HepG2 (cell line): ENCODE measurements around the gene NCOA6. TPM values are rescaled to one million over a fixed set of nuclear protein-coding genes. Genes with fewer than 3 reads are reported as not detected.

ENCODE experiments used
- ATF1 ChIP-seq: IDR thresholded peaks from 2 replicates; pipeline ENCODE4 v1.6.1; 2016; ENCODE audit warnings: mild to moderate bottlenecking, control low read depth
- CEBPG ChIP-seq: IDR thresholded peaks from 2 replicates; pipeline ENCODE4 v1.6.1; 2016
- KLF12 ChIP-seq: sonication (generic); formaldehyde crosslinking; IDR thresholded peaks from 2 replicates; pipeline ENCODE4 v1.4.0; 2020; ENCODE audit warnings: missing genetic modification reagents, borderline replicate concordance
- MED13 ChIP-seq: sonication (generic); formaldehyde crosslinking; IDR thresholded peaks from 2 replicates; pipeline ENCODE4 v1.5.0; 2020; ENCODE audit warnings: missing genetic modification reagents
- MLLT10 ChIP-seq: sonication (generic); formaldehyde crosslinking; IDR thresholded peaks from 2 replicates; pipeline ENCODE4 v1.4.0; 2020; ENCODE audit warnings: missing genetic modification reagents
- PRPF4 ChIP-seq: fragments of 200-400 bp; formaldehyde crosslinking; IDR thresholded peaks from 2 replicates; pipeline ENCODE4 v1.6.1; 2016; ENCODE audit warnings: low read length, low read depth; ENCODE audit not compliant: poor library complexity, severe bottlenecking
- ZBTB20 ChIP-seq: sonication (generic); formaldehyde crosslinking; IDR thresholded peaks from 2 replicates; pipeline ENCODE4 v1.8.1; 2023; ENCODE audit warnings: missing genetic modification reagents, low read depth, mild to moderate bottlenecking, borderline replicate concordance
- ZBTB21 ChIP-seq: sonication (generic); formaldehyde crosslinking; IDR thresholded peaks from 2 replicates; pipeline ENCODE4 v1.4.0; 2020; ENCODE audit warnings: missing genetic modification reagents
- ZKSCAN5 ChIP-seq: sonication (generic); formaldehyde crosslinking; IDR thresholded peaks from 2 replicates; pipeline ENCODE4 v1.5.1; 2020; ENCODE audit warnings: mild to moderate bottlenecking, missing genetic modification reagents
- ZMYM4 ChIP-seq: sonication (generic); formaldehyde crosslinking; IDR thresholded peaks from 2 replicates; pipeline ENCODE4 v1.8.1; 2023; ENCODE audit warnings: mild to moderate bottlenecking, missing genetic modification reagents
- ZNF660 ChIP-seq: sonication (generic); formaldehyde crosslinking; IDR thresholded peaks from 2 replicates; pipeline ENCODE4 v1.5.1; 2020; ENCODE audit warnings: mild to moderate bottlenecking, low read depth, missing genetic modification reagents, borderline replicate concordance
- ZNF766 ChIP-seq: sonication (generic); formaldehyde crosslinking; IDR thresholded peaks from 2 replicates; pipeline ENCODE4 v1.5.0; 2020; ENCODE audit warnings: missing genetic modification reagents, borderline replicate concordance
- ZSCAN9 ChIP-seq: IDR thresholded peaks from 2 replicates; pipeline ENCODE4 v1.6.1; 2016; ENCODE audit warnings: borderline replicate concordance
- polyA plus RNA-seq, 8 experiments: library from polyadenylated mRNA; depleted of rRNA in 3 of 8; stranded (reverse) in 7 of 8; unstranded in 1 of 8; fragments of >200 nt; fragmentation: Illumina TruSeq in 4 of 8; extraction: Trizol in 4 of 8; gene quantifications; 2 replicates each; pipeline versions ENCODE4 v1.2.1 to v1.2.3, GENCODE V29; 2011 to 2016; ENCODE audit warnings: low read depth in 4 of 8, missing spikeins in 1 of 8, mixed read lengths in 1 of 8; ENCODE audit not compliant: insufficient read depth in 1 of 8
- total RNA-seq, 5 experiments: library from RNA; depleted of rRNA; stranded (reverse); fragments of >200 nt; fragmentation: Illumina TruSeq; extraction: Trizol; gene quantifications; 2 replicates each; pipeline ENCODE4 v1.2.3, GENCODE V29; 2016; ENCODE audit warnings: low read depth in 1 of 5
- TF ChIP-seq, protein P1 (sequence below): IDR thresholded peaks from 2 replicates; pipeline ENCODE4 v1.6.1; 2016; ENCODE audit warnings: missing compliant biosample characterization, missing genetic modification reagents, borderline replicate concordance
- TF ChIP-seq, protein P2 (sequence below): sonication (generic); formaldehyde crosslinking; IDR thresholded peaks from 2 replicates; pipeline ENCODE4 v1.5.0; 2020; ENCODE audit warnings: missing genetic modification reagents, mild to moderate bottlenecking, borderline replicate concordance
- TF ChIP-seq, protein P3 (sequence below): sonication (generic); formaldehyde crosslinking; IDR thresholded peaks from 2 replicates; pipeline ENCODE4 v1.5.0; 2020; ENCODE audit warnings: missing genetic modification reagents, mild to moderate bottlenecking, borderline replicate concordance
- TF ChIP-seq, protein P4 (sequence below): sonication (generic); formaldehyde crosslinking; IDR thresholded peaks from 2 replicates; pipeline ENCODE4 v1.4.0; 2020; ENCODE audit warnings: missing genetic modification reagents
- TF ChIP-seq, protein P5 (sequence below): sonication (generic); formaldehyde crosslinking; IDR thresholded peaks from 2 replicates; pipeline ENCODE4 v1.9.0; 2021; ENCODE audit warnings: missing genetic modification reagents, borderline replicate concordance
- TF ChIP-seq, protein P6 (sequence below): IDR thresholded peaks from 2 replicates; pipeline ENCODE4 v1.6.1; 2012; ENCODE audit warnings: inconsistent platforms
- TF ChIP-seq, protein P7 (sequence below): IDR thresholded peaks from 2 replicates; pipeline ENCODE4 v1.6.1; 2016; ENCODE audit warnings: missing compliant biosample characterization, missing genetic modification reagents, borderline replicate concordance
- TF ChIP-seq, protein P8 (sequence below): sonication (generic); formaldehyde crosslinking; IDR thresholded peaks from 2 replicates; pipeline ENCODE4 v1.4.0; 2020; ENCODE audit warnings: missing genetic modification reagents

NCOA6 gene
- total and polyA plus RNA-seq, 2 of the 13 experiments (the other 11 are each of a cell fraction or from before 2014, with no cell fraction given): 11.2 to 29.3 TPM

DNA sequence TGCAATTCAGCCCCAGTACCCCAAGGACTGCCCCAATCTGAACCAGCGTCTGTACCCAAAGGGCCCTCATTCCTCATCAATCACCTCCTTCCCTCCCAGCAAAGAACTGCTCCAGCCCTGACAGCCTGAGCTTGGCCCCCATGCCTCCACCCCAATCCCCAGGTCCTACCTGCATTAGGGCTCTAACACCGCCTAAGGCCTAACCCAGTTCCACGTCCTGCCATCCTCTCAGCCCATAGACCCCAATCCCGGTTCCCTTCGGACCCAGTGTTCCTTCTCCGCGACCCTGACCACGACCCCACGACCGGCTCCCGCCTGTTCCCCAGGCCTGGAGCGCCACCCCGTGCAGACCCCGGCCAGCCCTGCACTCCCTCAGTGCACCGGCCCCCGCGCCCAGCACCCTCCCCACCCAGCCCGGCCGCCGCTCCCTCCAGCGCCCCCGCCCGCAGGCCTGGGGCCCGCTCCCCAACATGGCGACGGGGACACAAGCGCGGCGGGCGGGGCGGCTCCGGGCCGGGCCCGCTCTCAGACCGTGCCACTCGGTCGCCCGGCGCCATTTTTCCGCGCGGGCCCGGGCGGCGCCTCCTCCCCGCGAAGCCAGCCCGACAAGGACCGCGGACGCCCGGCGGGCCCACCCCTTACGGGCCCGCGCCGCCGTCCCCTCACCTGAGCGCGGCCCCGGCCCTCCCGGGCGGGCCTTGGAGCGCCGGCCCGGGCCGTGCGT lies 483 bp downstream of the NCOA6 start (continued):
- TF ChIP-seq, protein P1, sequence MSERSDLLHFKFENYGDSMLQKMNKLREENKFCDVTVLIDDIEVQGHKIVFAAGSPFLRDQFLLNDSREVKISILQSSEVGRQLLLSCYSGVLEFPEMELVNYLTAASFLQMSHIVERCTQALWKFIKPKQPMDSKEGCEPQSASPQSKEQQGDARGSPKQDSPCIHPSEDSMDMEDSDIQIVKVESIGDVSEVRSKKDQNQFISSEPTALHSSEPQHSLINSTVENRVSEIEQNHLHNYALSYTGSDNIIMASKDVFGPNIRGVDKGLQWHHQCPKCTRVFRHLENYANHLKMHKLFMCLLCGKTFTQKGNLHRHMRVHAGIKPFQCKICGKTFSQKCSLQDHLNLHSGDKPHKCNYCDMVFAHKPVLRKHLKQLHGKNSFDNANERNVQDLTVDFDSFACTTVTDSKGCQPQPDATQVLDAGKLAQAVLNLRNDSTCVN (CRISPR knock-in tag): peak; percentile 77
- 0 out of 2 replicates have a peak, but pooled peaks have one; percentile 68 for TF ChIP-seq ZNF660
- TF ChIP-seq ZMYM4 (CRISPR knock-in tag): no peak
- no peak for TF ChIP-seq MLLT10 (CRISPR knock-in tag)
- no peak; the same call in 1 of the 2 replicates for TF ChIP-seq MED13 (CRISPR knock-in tag)
- 0 out of 2 replicates have a peak, but pooled peaks have one; percentile 21 for TF ChIP-seq KLF12 (CRISPR knock-in tag)
- TF ChIP-seq, protein P2, sequence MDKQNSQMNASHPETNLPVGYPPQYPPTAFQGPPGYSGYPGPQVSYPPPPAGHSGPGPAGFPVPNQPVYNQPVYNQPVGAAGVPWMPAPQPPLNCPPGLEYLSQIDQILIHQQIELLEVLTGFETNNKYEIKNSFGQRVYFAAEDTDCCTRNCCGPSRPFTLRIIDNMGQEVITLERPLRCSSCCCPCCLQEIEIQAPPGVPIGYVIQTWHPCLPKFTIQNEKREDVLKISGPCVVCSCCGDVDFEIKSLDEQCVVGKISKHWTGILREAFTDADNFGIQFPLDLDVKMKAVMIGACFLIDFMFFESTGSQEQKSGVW: no peak
- peak; percentile 64; the same call in 1 of the 2 replicates for TF ChIP-seq ZNF766 (CRISPR knock-in tag)
- TF ChIP-seq, protein P3, sequence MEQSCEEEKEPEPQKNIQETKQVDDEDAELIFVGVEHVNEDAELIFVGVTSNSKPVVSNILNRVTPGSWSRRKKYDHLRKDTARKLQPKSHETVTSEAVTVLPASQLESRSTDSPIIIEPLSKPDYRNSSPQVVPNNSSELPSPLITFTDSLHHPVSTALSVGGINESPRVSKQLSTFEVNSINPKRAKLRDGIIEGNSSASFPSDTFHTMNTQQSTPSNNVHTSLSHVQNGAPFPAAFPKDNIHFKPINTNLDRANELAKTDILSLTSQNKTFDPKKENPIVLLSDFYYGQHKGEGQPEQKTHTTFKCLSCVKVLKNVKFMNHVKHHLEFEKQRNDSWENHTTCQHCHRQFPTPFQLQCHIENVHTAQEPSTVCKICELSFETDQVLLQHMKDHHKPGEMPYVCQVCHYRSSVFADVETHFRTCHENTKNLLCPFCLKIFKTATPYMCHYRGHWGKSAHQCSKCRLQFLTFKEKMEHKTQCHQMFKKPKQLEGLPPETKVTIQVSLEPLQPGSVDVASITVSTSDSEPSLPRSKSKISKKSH (CRISPR knock-in tag): peak; percentile 73
- no peak for TF ChIP-seq ZKSCAN5 (CRISPR knock-in tag)
- no peak for TF ChIP-seq PRPF4
- TF ChIP-seq, protein P4, sequence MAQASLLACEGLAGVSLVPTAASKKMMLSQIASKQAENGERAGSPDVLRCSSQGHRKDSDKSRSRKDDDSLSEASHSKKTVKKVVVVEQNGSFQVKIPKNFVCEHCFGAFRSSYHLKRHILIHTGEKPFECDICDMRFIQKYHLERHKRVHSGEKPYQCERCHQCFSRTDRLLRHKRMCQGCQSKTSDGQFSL (CRISPR knock-in tag): peak; percentile 60; the same call in 1 of the 2 replicates
- TF ChIP-seq, protein P5, sequence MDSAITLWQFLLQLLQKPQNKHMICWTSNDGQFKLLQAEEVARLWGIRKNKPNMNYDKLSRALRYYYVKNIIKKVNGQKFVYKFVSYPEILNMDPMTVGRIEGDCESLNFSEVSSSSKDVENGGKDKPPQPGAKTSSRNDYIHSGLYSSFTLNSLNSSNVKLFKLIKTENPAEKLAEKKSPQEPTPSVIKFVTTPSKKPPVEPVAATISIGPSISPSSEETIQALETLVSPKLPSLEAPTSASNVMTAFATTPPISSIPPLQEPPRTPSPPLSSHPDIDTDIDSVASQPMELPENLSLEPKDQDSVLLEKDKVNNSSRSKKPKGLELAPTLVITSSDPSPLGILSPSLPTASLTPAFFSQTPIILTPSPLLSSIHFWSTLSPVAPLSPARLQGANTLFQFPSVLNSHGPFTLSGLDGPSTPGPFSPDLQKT (CRISPR knock-in tag): no peak
- TF ChIP-seq, protein P6, sequence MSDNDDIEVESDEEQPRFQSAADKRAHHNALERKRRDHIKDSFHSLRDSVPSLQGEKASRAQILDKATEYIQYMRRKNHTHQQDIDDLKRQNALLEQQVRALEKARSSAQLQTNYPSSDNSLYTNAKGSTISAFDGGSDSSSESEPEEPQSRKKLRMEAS: no peak
- TF ChIP-seq, protein P7, sequence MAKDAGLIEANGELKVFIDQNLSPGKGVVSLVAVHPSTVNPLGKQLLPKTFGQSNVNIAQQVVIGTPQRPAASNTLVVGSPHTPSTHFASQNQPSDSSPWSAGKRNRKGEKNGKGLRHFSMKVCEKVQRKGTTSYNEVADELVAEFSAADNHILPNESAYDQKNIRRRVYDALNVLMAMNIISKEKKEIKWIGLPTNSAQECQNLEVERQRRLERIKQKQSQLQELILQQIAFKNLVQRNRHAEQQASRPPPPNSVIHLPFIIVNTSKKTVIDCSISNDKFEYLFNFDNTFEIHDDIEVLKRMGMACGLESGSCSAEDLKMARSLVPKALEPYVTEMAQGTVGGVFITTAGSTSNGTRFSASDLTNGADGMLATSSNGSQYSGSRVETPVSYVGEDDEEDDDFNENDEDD: no peak; the same call in 1 of the 2 replicates
- TF ChIP-seq, protein P8, sequence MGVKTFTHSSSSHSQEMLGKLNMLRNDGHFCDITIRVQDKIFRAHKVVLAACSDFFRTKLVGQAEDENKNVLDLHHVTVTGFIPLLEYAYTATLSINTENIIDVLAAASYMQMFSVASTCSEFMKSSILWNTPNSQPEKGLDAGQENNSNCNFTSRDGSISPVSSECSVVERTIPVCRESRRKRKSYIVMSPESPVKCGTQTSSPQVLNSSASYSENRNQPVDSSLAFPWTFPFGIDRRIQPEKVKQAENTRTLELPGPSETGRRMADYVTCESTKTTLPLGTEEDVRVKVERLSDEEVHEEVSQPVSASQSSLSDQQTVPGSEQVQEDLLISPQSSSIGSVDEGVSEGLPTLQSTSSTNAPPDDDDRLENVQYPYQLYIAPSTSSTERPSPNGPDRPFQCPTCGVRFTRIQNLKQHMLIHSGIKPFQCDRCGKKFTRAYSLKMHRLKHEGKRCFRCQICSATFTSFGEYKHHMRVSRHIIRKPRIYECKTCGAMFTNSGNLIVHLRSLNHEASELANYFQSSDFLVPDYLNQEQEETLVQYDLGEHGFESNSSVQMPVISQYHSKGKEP (CRISPR knock-in tag): no peak; the same call in 1 of the 2 replicates
- no peak; the same call in 1 of the 2 replicates for TF ChIP-seq ZBTB21
- no peak; the same call in 1 of the 2 replicates for TF ChIP-seq ZBTB20 (CRISPR knock-in tag)
- TF ChIP-seq ATF1 (CRISPR knock-in tag): no peak
- TF ChIP-seq ZSCAN9 (CRISPR knock-in tag): no peak
- TF ChIP-seq CEBPG (CRISPR knock-in tag): no peak
